HG03432 (cell line): ENCODE measurements around the gene MPP3.

Experiments used
- ATAC-seq: cut with Tn5 transposase; IDR thresholded peaks from one replicate; pipeline ENCODE4 v1.9.1; 2021; ENCODE audit warnings: mild to moderate bottlenecking, moderate library complexity; ENCODE audit not compliant: unreplicated experiment

Gene MPP3

DNA sequence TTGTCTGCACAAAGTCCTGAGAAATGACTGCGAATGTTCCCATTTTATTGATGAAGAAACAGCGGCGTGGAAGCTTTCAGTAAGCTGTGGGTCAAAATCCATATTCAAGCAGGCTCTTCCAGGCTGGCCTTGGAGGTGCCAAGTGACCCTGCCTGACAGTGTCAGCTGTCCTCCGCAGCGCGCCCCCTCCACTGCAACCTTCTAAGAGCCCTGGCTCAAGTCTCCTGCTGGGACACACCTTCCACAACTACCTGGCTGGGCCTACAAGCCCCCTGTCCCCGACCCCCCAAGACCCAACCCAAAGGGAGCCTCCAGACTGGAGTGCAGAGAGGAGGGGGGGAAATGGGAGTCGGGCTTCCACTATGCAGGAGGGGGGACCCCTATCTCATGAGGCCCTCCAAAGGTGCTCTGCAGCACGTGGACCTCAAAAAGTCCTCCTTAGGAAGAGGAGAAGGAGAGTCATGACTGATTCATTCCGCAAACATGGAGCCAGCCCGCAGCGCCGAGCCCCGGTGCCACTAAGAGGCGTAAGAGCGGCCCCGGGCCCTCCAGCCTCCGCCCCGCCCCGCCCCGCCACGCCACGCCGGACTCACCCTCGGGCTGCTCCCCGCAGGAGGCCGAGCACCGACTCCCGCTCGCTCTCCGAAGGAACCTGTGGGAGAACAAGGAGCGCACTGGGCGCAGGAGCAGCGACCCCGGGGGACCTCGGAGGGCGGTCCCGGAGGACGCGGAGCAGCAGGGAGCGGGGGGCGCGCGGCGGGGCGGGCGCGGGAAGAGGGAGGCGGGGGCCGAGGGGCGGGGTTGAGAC lies 574 bp downstream of the MPP3 start:
- no peak for ATAC-seq

DNA sequence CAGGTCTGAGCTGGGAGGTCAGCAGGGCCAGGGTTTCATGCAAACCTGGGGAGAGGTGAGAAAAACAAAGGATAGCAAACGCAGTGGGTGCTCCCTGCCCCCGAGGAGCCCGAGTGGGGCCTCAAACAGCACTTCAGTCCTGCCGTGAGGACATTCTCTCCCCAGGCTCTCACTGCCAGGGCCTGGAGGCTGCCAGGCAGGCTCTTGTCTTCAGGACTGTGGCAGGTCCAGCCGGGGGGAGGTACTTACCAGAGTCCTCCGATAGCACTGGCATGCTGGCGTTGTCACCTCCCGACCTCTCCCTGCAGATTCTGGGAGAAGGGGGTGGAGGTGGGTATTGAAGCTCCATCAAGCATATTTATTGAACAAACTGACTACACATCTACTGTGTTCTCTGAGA lies 1.3 kb downstream of the MPP3 start:
- ATAC-seq = no peak

DNA sequence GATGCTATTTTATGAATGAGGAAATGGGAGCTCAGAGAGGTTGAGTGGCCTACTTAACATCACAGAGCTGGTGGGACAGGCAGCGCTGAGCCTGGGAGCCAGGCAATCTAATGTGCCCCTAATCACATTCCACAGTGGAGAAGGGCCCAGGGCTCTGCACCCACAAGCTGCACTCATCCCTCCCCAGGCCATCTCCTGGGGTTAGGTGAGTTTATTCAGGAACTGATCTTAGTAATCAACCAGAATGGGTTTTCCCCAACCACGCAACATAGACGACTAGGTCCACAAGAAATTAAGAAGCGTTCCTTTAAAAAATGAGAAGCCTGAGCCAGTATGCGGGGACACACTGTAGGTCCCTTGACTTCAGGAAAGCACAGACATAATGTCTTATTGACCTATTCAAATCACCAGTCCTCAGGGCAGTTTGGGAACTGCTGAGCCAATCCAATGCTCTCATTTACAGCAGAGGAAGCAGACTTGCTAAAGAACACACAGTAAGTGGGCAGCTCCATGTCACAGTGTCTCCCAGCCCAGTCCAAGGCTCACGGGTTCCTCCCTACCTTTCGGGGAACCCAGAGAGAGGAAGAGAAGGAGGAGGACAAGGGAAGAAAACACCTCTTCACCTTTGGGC lies 2.3 kb downstream of the MPP3 start:
- no peak for ATAC-seq

DNA sequence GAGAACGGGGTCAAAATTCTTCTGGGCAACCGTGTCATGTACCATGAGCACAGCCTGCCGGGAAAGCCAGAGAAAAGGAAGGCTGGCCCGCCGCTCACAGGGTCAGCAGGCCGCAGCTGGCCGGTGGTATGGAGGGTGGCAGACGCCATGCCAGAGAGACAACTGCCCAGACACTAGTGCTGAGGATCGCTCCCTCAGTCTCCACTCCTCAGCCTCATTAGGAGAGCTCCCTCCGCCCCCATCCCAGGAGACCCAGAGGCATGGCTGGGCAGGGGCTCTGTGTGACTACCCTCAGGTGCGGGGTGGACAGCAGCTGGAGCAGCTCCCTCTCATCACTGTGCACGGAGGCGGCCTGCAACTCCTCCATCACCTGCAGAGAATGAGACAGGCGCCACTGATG lies 3.2 kb downstream of the MPP3 start:
- no peak for ATAC-seq

DNA sequence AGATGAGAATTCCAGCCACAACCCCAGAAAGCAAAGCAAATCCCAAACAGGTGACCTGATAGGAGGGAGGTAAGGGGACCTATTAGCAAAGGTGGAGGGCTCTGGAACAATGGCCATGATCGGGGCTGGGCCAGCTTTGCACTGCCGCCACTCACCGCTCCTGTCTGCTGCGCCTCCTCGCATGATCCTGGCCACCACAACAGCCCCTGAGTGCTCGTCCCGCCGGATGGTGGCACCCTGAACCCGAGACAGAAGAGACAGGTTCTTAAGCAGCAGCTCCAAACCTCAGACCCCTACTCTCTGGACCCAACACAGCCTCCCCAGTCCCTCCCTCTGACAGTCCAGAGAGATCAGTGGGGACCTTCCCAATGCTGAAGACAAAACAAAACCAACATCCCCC lies 5.3 kb downstream of the MPP3 start:
- no peak for ATAC-seq

DNA sequence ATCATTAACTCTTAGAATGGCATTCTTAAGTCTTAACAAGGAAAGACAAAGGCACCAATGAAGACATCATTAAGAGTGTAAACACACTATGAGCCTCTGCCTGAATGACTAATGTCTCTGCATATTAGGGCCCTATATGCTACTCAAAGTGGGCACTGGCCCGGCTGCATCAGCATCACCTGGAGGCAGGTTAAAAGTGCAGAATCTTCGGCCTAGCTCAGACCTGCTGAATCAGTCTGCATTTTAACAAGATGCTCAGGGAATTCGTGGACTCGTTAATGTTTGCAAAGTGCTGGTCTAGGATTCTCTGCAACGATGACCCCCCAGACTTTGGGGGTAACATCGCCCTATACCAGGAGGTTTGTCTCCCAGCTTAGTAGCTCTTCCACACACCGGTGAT lies 6.7 kb downstream of the MPP3 start:
- no peak for ATAC-seq

DNA sequence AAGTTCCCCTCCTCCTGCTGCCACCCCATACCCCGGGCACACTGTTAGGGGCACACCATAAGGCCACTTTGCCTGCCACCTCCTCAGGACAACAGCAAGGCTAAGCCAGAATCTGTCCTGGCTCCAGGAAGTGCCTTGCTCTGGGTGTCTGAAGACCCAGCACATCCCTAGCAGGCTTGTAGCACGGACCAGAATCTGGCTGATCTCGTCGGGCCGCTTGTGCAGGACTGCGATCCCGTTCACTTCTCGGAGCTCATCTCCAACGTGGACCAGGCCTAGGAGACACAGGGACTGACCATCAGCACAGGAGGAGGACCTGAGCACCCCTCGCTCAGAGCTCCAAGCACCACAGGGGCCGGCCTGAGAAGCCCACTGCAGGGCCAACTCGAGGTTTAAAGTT lies 7.4 kb downstream of the MPP3 start:
- no peak for ATAC-seq

DNA sequence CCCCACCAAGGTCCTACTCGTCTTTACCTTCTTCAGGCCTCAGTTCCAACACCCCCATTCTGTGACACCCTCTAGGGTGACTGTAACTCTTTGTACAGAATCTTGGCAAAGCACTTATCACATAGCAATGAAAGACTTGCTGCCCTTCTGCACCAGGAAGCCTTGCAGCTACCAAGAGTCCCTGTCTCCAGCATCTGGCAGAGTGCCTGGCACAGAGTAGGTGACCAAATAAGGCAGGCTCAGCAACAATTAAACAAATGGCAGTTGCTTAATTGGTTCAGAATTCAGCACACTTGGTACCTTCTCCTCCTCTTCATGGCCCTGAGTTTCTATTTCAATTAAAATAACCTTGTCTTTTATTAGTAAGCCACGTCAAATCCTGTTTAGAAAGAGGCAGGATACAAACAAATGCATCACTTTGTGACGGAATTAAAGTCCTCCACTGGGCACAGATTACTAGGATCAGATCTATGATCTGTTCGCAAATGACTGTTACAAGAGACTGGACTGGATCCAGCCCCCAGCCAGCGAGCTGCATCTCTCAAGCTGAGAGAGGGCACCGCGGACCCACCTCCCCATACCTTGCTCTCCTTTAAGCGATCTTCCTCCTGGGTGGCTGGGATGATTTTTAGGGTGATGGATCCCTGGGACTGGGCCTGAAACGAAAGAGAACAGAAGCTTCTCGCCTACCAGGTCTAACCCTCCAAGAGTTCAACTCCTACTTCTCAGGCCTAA lies 9.4 kb downstream of the MPP3 start:
- no peak for ATAC-seq

DNA sequence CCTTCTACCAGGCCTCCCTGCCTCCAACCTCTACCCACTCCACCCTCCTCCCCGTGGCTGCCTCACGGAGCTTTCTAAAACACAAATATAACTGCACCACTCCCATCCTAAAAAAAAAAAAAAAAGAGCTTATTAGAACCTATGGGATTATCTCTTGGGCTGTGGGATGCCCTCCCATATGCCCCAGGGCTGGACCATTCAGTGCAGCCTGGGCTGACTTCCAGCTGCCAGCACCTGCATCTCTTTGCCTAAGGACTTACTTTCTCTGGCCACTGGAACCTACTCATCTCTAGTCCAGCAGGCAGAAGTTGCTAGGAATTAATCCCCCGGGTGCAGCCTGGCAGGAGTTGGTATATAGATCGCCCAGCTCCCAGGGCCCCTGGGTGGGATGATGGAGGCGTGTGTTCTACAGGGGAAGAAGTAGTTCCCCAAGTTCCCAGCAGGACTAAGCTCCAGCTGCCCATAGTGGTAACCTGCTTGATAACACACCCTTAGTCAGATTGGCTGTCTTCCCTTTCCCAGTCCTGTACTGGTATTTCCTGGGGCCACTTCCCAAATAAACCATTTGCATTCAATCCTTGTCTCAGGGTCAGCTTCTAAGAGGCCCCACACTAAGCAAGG lies 10.3 kb downstream of the MPP3 start:
- ATAC-seq = no peak

DNA sequence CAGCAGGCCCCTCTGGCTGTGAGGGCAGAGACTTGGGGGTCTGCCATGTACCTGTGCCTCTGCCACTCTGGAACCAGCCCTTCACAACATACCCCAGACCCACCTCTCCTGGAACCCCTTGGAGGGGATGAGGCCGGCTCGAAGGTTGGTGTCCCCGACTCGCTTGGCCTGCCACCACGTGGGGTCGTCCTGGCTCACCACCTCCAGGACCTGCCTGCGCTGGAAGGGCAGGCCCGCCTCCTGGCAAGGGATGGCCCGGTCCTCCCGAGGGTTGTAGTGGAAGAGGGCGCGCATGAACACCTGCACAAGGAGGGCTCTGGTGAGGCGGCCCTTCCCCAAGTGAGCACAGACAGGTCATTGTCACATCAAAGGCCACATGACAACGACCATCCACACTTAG lies 12.2 kb downstream of the MPP3 start:
- no peak for ATAC-seq

DNA sequence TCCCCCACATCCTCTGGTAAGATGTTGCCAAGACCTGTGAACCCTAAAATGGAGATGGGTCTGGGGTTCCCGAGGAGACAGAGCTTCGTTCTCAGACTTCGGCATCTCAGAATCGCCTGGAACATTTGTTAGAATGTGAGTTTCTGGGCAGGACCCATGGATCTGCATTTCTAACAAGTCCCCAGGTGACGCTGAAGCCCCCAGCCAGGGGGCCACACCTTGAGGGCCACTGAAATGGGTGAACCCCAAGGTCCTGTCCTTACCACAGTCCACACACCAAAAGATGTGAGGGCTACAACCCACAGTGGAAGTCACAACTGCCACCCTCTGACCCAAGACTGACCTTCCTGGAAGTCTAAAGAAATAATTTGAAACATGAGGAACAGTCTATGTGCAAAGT lies 14.0 kb downstream of the MPP3 start:
- no peak for ATAC-seq

DNA sequence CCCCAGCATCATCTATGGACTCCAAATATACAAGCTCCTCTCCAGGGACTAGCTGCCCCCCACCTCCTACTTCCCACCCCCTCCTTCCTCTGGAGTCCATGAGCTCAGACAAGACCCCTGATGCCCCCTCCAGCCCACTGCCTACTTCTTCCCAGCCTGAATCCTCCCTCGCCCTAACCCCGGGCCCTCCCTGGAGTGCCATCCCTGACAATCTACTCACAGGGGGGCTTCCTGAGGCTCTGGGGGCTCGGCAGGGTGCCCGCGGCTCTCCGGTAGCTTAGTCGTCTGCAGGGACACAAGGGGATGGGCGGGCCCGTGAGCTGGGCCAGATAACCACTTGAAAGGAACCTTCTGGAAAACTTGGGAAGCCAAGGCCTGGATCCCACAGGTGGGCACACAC lies 15.1 kb downstream of the MPP3 start:
- ATAC-seq = no peak

DNA sequence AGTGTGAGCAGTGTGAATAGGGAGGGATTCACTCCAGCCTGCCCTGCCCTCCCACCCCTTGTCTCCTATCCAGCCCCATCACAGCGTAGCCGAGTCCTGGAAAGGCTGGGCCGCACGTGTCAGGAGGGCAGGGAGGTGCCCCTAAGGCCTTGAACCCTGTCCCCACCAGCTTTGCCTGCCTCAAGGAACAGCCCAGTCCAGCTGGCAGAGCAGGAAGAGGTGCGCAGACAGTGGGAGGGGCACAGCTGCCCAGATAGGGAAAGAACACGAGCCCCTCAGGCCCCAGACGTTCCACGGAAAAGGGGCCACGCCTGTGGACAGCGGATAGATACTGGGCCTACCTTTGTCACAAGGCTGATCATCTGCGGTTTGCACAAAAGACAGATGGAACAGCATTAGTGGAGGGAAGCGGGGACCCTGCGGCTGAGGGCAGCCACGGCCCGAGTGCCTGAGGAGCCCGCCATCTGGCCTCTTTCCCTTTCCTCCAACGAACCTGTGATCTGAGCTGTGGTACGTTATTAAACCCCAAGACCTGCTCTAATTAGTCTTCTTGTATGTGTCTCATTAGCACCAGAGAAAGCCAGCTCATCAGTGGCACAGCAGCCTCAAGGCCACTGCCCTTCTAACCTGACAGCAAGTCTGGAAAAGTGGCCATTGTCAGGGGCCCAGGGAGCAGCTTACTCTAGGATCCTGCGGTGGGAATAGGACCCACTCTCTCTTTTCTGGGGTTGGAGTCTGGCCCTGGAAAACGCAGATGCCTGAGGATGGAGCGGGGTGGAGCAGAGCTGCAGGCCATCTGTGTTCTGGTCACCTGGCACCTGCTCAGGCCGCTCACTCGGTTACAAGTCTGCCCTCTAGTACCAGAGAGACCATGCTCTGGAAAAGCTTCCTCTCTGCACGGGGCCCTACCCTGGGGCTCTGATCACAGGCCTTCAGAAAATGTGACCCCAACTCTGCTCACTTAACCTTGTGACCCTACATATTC lies 16.3 kb downstream of the MPP3 start:
- no peak for ATAC-seq

DNA sequence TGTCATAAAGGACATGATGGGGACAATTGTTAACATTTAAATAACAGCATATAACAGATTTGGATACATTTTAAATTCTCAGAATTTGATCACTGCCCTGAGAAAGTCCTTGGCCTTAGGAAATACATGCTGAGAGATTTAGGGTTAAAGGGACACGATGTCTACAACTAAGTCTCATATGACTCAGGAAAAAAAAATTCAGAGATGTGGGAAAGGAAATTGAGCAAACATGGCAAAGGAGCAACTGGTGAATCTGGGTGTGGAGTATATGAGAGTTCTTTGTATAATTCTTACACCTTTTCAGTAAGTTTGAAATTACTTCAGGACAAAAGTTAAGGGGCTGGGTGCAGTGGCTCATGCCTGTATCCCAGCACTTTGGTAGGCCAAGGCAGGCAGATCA lies 18.2 kb downstream of the MPP3 start:
- ATAC-seq = no peak

DNA sequence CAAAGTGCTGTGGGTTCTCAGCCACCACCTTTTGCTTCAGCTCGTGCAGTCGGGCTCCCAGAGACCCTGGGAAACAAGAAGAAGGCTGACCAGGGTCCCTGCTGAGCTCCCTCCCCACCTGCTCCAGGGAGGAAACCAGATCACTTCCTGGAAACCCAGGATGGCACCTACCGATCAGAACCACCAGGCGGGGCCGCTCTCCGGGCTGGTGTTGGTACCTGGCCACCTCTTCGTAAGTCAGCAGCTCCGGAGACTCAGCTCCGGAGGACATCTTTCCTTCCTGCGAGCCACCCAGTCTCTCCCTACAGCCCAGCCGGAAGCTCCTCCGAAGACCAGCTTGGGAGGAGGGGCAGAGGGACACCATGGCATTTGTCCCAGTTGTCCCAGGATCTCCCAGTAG lies 18.9 kb downstream of the MPP3 start:
- no peak for ATAC-seq

DNA sequence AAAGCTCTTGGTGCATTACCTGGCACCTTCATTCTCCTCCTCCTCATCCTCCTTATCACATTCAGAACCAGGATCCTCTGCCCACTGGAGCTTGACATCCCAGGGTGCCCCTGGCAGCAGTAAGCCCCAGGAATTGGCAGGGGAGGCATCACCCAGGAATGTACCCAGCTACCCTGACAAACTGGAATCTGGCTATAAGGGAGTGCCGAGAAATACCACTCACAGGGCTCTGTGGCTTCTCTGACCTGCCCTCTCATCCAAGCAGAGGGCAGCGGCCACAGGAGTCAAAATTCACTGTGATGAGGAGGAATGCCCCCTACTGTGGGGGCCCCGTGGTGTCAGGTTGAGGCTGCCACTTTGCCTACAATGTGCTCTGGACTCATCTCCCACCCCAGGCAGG lies 19.6 kb downstream of the MPP3 start:
- ATAC-seq = no peak

DNA sequence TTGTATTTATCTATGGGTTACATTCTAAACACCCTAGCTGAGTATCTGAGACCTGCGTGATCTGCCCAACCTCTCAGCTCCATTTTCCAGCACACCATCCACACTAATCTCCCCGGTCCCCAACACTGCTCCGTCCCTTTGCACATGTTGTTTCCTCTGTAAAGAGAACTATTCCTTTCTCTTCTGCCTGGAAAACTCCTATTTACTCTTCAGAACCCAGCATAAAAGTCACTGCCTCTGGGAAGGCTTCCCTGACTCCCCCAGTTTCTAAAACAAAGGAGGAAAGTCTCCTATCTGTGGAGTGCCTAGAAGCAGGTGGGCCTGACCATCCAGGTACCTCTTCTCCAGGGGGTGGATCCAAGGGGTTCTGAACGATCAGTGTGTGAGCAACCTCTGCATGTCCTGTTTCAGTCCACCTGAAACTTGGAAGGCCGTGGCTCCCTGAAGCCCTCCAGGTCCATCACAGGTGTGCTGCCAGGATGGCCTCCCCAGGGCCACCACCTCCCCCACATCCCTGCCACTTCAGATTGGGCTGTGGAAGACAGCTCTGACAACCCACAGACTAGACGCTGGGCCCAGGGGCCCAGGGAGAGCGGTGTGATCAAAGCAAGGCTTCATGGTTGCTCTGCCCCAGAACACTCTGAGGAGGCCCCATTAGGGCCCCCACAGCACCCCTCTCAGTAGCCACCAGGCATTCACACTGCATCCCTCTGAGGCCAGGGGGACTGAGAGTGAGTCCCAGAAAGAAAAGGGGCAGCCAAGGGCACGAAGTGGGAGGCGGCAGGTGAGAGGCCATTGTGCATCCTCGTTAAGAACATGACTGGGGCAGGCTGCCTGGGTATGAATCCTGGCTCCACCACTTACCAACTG lies 20.3 kb downstream of the MPP3 start:
- no peak for ATAC-seq

DNA sequence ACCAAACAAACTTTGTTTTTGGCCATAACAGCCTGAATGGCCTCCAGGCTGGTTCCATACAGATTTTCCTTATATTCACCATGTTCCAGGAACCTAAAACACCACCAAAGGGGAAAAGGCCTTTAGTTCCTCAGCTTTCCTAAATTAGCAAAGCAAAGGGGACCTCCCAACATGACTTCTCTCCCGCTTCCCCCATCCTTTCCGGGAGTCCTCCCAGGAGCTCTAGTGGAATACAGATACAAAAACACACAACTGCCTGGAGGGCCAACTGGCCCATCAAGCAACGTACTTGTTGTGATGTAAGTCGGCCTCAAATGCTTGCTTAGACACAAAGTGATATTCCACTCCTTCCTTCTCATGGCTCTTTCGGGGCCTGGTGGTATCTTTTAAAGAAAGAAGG lies 22.1 kb downstream of the MPP3 start:
- no peak for ATAC-seq

DNA sequence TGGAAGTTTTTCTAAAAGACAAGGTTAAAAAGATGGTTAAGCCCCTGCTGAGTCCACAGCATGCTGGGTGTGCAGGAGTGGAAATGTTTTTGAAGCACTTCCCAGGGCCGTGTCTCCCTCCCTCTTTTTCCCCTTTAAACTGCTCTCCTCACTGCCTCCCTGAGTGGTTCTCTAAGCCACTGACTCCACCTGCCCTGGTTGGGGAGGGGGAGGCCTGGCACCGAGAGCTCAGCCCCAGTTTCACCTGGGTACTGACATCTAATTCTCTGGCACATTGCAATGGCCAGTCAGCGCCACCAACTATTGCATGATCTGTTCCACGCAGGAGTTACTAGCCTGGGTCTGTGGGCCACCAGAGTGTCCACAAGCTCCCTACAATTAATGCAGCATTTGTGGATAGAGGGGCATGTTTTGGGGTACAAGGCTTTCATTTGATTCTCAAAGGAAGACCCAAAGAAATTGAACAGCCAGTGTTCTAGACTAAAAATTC lies 22.7 kb downstream of the MPP3 start:
- no peak for ATAC-seq
